IPS-18c (cell line): ENCODE data around the gene SLC17A8.

Experiments
- H3K4me3 ChIP-seq: 2 replicates; pipeline ENCODE4 v1.7.0; 2013; ENCODE audit warnings: low read depth, mild to moderate bottlenecking, low read length, moderate library complexity; ENCODE audit not compliant: insufficient read depth
- H3K9me3 ChIP-seq: one replicate; pipeline ENCODE4 v1.6.1; 2013; ENCODE audit warnings: mild to moderate bottlenecking, low read length, moderate library complexity; ENCODE audit not compliant: control insufficient read depth, insufficient read depth

Gene SLC17A8

GRCh38 chr12:100445081-100445481 lies 88.2 kb downstream of the SLC17A8 start:
- Histone ChIP-seq H3K9me3 (peaks cover 2% of the 10 kb centered on the region), H3K4me3 (no peak overlapping the region)

GRCh38 chr12:100447381-100447780 lies 90.5 kb downstream of the SLC17A8 start:
- Histone ChIP-seq H3K4me3 (no peak overlapping the region), H3K9me3 (peaks cover 2% of the 10 kb centered on the region)

DNA sequence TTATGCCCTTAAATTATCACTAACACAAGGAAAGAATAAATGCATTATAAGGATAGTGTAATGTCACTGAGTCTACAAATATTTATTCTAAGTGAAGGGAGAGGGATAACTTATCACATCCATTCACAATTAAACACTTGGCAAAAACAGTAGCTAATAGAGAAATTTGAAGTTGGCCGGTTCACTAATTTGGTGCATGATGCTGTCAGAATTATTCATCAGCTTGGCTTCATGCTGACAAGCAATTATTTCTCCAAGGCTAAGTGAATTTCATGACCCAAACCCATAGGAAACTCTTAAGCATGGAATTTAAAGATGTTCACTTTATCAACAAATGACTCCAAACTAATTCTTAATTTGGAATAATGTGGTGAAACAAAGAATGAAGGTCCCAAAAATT lies 91.8 kb downstream of the SLC17A8 start:
- Histone ChIP-seq H3K4me3 (no peak overlapping the region), H3K9me3 (no peaks in the 10 kb centered on the region)

- H3K9me3 ChIP-seq, result no peaks in the 10 kb centered on the region
Observed at GRCh38 chr12:100450735-100451134, 93.9 kb downstream of the SLC17A8 start.

DNA sequence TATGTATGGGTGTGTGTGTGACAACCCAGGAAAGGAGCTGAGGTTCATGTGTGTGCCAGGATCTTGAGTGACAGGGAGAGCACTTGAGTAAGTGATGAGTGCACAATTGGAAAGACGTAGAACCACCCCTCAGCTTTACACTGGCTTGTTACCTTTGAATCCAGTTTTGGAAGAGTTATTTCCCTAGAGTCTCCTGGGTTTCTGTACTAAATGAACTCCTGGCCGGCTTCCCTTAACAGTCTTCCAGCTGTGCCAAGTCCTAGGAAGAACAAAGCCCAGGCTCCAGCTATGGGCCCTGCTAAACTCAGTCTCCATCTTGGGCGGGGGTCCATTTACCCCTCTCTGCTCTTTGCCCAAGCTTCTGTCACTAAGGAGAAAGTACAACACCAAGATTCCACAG lies 97.1 kb downstream of the SLC17A8 start:
- no peak overlapping the region for H3K4me3 ChIP-seq

More at GRCh38 chr12:100450735-100451134, 93.9 kb downstream of the SLC17A8 start:
- H3K4me3 ChIP-seq, result no peak overlapping the region

DNA sequence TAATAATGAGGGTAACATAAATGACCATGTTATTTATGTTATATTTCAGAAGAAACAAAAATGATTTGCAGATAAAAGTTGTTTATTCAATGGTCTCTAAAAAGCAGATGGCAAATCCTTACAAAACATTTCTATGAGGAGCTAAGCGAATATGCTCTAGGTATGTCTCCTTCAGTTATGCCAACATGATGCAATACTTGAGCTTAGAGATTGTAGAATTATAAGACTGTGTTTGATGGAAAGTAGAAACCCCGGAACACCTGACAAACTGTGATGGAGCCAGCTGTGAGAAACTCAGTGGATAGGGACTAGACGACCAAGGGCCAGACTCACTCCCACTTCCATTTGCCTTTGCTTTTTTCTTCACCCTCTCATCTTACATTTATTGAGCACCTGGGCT lies 99.0 kb downstream of the SLC17A8 start:
- Histone ChIP-seq H3K9me3 (no peaks in the 10 kb centered on the region), H3K4me3 (no peak overlapping the region)

More for the DNA sequence above, 97.1 kb downstream of the SLC17A8 start:
- no peaks in the 10 kb centered on the region for H3K9me3 ChIP-seq

- Histone ChIP-seq H3K4me3 (no peak overlapping the region), H3K9me3 (no peaks in the 10 kb centered on the region)
Observed at GRCh38 chr12:100458191-100458590, 101.3 kb downstream of the SLC17A8 start.

- H3K9me3 ChIP-seq, result no peaks in the 10 kb centered on the region
- no peak overlapping the region for H3K4me3 ChIP-seq
Observed at GRCh38 chr12:100460702-100461101, 103.8 kb downstream of the SLC17A8 start.

DNA sequence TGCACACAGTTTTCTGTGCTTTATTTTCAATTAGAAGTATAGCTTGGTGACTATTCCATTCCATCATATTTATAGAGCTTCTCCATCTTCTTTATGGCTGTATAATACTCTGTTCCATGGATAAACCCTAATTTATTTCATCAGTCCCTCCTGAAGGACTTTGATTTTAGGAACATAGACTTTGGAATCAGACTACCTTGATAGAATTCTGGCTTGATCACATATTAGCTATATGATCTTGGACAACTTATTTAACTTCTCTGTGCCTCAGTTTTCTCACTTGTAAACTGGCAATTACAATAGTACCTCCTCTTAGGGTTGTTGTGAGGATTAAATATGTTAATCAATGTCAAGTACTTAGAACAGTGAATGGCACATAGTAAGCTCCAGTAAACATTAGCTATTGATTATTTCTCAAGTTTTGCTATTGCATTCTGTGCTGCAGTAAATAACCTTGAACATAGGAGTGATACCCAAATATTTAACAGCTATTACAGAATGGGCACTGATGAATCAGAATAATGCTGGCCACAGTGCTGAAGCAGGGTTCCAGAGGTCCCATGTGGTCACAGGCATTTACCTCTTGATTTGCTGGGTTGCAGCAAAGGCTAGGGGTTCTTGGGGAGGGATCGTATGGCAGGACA lies 104.6 kb downstream of the SLC17A8 start:
- Histone ChIP-seq H3K4me3 (no peak overlapping the region), H3K9me3 (no peaks in the 10 kb centered on the region)

- no peak overlapping the region for H3K4me3 ChIP-seq
- H3K9me3 ChIP-seq, result no peaks in the 10 kb centered on the region
Observed at GRCh38 chr12:100463661-100464060, 106.8 kb downstream of the SLC17A8 start.

DNA sequence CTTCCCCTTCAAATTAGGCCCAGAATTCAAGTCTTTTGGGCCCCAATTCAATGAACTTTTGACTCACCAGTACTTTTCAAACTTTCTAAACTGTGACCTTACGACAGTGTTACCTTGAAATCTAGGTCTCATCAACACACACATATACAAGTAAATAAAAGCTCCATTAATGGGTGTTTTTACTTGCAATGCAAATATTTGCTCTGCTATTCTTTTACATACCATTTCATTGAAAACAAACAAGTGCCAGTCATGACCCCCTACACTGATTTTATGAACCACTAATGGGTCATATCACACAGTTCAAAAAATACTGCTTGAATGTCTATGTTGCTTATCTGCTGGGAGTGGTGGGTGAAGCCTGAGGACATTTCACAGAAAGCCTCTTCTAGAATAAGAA lies 107.7 kb downstream of the SLC17A8 start:
- H3K4me3 ChIP-seq, result no peak overlapping the region
- H3K9me3 ChIP-seq, result no peaks in the 10 kb centered on the region

DNA sequence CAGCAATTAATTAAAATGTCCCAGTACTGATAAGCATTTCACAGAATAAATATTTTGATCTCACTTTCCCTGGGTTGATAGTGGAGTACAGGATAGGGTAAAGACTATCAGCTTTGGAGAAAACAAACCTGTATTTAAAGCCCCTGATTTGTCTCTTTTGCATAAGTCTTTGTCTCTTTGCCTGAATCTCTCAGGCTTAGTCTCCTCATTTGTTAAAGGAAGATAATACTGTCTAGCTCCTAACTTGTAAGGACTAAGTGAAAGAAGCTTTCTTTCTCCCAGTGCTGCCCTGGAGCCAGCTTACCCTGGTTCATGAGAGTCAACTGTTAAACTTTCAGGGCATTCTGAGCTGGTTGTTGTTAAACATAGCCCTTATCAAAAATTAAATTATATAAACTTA lies 111.3 kb downstream of the SLC17A8 start:
- H3K9me3 ChIP-seq, result no peaks in the 10 kb centered on the region
- no peak overlapping the region for H3K4me3 ChIP-seq
